Measurements from ENCODE around the gene CD300H.

DNA sequence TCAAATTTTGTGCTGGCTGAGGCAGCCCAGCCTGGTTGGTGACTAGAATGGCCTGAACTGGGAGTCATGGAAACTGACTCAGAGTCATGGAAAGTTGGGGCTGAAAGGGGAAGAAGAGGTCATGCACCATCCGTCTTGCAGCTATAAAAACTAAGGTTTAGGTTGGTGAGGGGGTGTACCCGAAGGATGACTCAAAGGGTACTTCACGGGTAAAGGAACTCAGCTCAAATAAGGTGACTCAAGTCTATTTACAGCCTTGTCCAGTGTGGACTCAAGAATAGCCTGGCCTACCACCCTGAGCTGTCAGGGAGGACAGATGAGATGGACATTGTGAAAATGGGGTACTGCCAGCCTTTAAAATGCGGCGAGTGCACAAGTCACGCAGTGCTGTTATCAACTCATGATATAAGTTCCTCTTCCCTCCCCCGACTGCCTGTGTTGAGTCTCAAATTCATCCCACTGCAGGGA lies 54.7 kb downstream of the CD300H start:
- TF ChIP-seq, protein P1, sequence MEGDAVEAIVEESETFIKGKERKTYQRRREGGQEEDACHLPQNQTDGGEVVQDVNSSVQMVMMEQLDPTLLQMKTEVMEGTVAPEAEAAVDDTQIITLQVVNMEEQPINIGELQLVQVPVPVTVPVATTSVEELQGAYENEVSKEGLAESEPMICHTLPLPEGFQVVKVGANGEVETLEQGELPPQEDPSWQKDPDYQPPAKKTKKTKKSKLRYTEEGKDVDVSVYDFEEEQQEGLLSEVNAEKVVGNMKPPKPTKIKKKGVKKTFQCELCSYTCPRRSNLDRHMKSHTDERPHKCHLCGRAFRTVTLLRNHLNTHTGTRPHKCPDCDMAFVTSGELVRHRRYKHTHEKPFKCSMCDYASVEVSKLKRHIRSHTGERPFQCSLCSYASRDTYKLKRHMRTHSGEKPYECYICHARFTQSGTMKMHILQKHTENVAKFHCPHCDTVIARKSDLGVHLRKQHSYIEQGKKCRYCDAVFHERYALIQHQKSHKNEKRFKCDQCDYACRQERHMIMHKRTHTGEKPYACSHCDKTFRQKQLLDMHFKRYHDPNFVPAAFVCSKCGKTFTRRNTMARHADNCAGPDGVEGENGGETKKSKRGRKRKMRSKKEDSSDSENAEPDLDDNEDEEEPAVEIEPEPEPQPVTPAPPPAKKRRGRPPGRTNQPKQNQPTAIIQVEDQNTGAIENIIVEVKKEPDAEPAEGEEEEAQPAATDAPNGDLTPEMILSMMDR (IDR thresholded peaks at IDR 0.05) = no peak
- no peak for TF ChIP-seq POLR2A (IDR thresholded peaks at IDR 0.05)
